Measurements from ENCODE around the gene SLN. TPM values are rescaled to one million over a fixed set of nuclear protein-coding genes. Genes with fewer than 3 reads are reported as not detected.
A peak's percentile ranks its signal among the peaks of the same experiment; 100 is the strongest.

Gene SLN
- total RNA-seq, 1 experiment from 2014 or later = not detected

DNA sequence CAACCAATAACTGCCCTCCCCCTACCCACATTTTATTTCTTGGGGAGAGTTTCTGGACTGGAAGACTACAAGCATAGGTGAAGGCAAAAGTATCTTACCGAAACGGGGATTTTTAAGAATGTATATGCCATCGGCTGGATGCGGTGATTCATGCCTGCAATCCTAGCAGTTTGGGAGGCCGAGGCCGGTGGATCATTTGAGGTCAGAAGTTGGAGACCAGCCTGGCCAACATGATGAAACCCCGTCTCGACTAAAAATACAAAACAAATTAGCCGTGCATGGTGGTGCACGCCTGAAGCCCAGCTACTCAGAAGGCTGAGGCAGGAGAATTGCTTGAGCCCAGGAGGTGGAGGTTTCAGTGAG, 20.8 kb upstream of the SLN start:
- peak overlapping the region in 1 of 3 experiments; percentile 54; a peak in 1 of 7 replicates for H3K27ac Mint-ChIP-seq
- H3K4me1 Mint-ChIP-seq = no peaks in the 10 kb centered on the region
- Histone ChIP-seq H3K79me1 (ENCODE audit: insufficient read depth, low read depth, low read length, poor library complexity, severe bottlenecking) (no peaks in the 10 kb centered on the region), H3K23me2 (ENCODE audit: insufficient read length, low read depth, low read length, poor library complexity, severe bottlenecking) (no peaks in the 10 kb centered on the region), H3K4ac (ENCODE audit: low read depth, low read length) (no peak overlapping the region), H3K9me3 (ENCODE audit: control insufficient read depth, low read depth, low read length) (no peaks in the 10 kb centered on the region), H3K23ac (ENCODE audit: insufficient read length, low read depth, low read length) (no peak overlapping the region), H3K9ac (ENCODE audit: extremely low read depth, insufficient read length, low read length) (no peak overlapping the region), H4K91ac (ENCODE audit: insufficient read length, low read depth, low read length) (no peak overlapping the region), H3K4me2 (ENCODE audit: insufficient read depth, insufficient read length, low read length) (no peak overlapping the region), H4K5ac (ENCODE audit: insufficient read length, low read depth, low read length) (no peak overlapping the region), H3K14ac (ENCODE audit: insufficient read depth, low read length) (no peak overlapping the region), H3K18ac (ENCODE audit: insufficient read length, low read depth, low read length) (no peak overlapping the region), H2AFZ (ENCODE audit: low read length) (no peak overlapping the region), H3K4me1 (ENCODE audit: insufficient read depth, low read length) (no peaks in the 10 kb centered on the region), H2AK5ac (ENCODE audit: insufficient read length, low read length) (no peak overlapping the region), H3T11ph (ENCODE audit: low read length) (no peak overlapping the region), H3K79me2 (ENCODE audit: insufficient read depth, low read length) (no peaks in the 10 kb centered on the region), H2BK20ac (ENCODE audit: low read depth, low read length, poor library complexity, severe bottlenecking) (no peak overlapping the region), H3K56ac (ENCODE audit: insufficient read length, low read depth, low read length) (no peak overlapping the region), H3K27ac (ENCODE audit: insufficient read length, low read depth, low read length) (no peak overlapping the region), H2BK12ac (ENCODE audit: insufficient read length, low read depth, low read length) (no peak overlapping the region), H4K20me1 (ENCODE audit: control insufficient read depth, insufficient read depth, insufficient read length) (no peaks in the 10 kb centered on the region), H3K27me3 (ENCODE audit: insufficient read depth, low read length) (no peaks in the 10 kb centered on the region), H4K8ac (replicated peaks; ENCODE audit: insufficient read length, low read depth, low read length) (no peak overlapping the region), H2BK15ac (ENCODE audit: low read depth, low read length) (no peak overlapping the region), H2BK120ac (ENCODE audit: low read depth, low read length, poor library complexity, severe bottlenecking) (no peak overlapping the region), H2BK5ac (ENCODE audit: insufficient read length, low read length) (no peak overlapping the region)
- H3K9me3 Mint-ChIP-seq = no peaks in the 10 kb centered on the region; a peak in 1 of 5 replicates
- peaks cover 10% of the 10 kb centered on the region for H3K27me3 Mint-ChIP-seq (ENCODE audit: low read depth)
- H3K36me3 Mint-ChIP-seq (ENCODE audit: insufficient read depth in 1 of 3, low read depth in 3 of 3) = no peaks in the 10 kb centered on the region
- no peak for DNase-seq
- WGBS (ENCODE audit: extremely low coverage, insufficient read length, low lambda C conversion rate) = no CpG with 5 or more reads among the region's 10 CpGs
- TF ChIP-seq, protein P1, sequence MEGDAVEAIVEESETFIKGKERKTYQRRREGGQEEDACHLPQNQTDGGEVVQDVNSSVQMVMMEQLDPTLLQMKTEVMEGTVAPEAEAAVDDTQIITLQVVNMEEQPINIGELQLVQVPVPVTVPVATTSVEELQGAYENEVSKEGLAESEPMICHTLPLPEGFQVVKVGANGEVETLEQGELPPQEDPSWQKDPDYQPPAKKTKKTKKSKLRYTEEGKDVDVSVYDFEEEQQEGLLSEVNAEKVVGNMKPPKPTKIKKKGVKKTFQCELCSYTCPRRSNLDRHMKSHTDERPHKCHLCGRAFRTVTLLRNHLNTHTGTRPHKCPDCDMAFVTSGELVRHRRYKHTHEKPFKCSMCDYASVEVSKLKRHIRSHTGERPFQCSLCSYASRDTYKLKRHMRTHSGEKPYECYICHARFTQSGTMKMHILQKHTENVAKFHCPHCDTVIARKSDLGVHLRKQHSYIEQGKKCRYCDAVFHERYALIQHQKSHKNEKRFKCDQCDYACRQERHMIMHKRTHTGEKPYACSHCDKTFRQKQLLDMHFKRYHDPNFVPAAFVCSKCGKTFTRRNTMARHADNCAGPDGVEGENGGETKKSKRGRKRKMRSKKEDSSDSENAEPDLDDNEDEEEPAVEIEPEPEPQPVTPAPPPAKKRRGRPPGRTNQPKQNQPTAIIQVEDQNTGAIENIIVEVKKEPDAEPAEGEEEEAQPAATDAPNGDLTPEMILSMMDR (conservative IDR thresholded peaks at IDR 0.05) = no peak
- H3K4me3 Mint-ChIP-seq = no peak overlapping the region
